ENCODE measurements around the gene SIGLEC15.

GRCh38 chr18:45851161-45851925, 25.9 kb downstream of the SIGLEC15 start:
- TF ChIP-seq CTCF (IDR thresholded peaks at IDR 0.05; ENCODE audit: insufficient read depth, low read length, poor library complexity, severe bottlenecking) (no peak), EZH2phosphoT487 (conservative IDR thresholded peaks at IDR 0.05; ENCODE audit: low read length) (no peak)

All from SU-DHL-6 (cell line).